Gastrocnemius medialis (tissue), 4 donors: ENCODE results near the gene MAP3K5. TPM values are rescaled to one million over a fixed set of nuclear protein-coding genes. Genes with fewer than 3 reads are reported as not detected.

Experiments used
- ATAC-seq, 2 donors: fragments of 150-250 bp; one replicate each; pipeline ENCODE4 v1.9.1; 2016
- DNase-seq, 2 donors: peaks; one replicate each; pipeline ENCODE4 v3.0.0-alpha.2; 2019
- H3K27ac ChIP-seq, 4 donors: fragments of 200-600 bp; sonication (generic); 1 replicate in 1 of 4; 2 replicates in 3 of 4; pipeline ENCODE4 v1.5.1; 2016 to 2018; ENCODE audit warnings: mild to moderate bottlenecking in 2 of 4, moderate library complexity in 1 of 4
- H3K27me3 ChIP-seq, 3 donors: fragments of 200-600 bp; sonication (generic) in 2 of 3; 1 replicate in 1 of 3; 2 replicates in 2 of 3; pipeline versions ENCODE4 v1.5.1 to v1.6.0; 2016 to 2019; ENCODE audit warnings: mild to moderate bottlenecking in 1 of 3, moderate library complexity in 1 of 3
- H3K36me3 ChIP-seq, 2 donors: fragments of 200-600 bp; sonication (generic) in 1 of 2; one replicate each; pipeline ENCODE4 v1.5.1; 2017 to 2018
- H3K4me1 ChIP-seq, 2 donors: fragments of 200-600 bp; sonication (generic) in 1 of 2; one replicate each; pipeline ENCODE4 v1.5.1; 2016 to 2017; ENCODE audit warnings: mild to moderate bottlenecking in 2 of 2
- H3K4me3 ChIP-seq, 4 donors: fragments of 200-600 bp; sonication (generic) in 3 of 4; 1 replicate in 1 of 4; 2 replicates in 3 of 4; pipeline ENCODE4 v1.5.1; 2016 to 2019; ENCODE audit warnings: mild to moderate bottlenecking in 2 of 4
- H3K9me3 ChIP-seq, 3 donors: fragments of 200-600 bp; sonication (generic) in 2 of 3; 1 replicate in 1 of 3; 2 replicates in 2 of 3; pipeline ENCODE4 v1.5.1; 2016 to 2019
- CTCF ChIP-seq, 5 experiments: fragments of 450-650 bp in 3 of 5; fragments of 200-600 bp in 2 of 5; sonication (generic) in 2 of 5; IDR thresholded peaks in 4 of 5; conservative IDR thresholded peaks in 1 of 5; 1 replicate in 4 of 5; 2 replicates in 1 of 5; pipeline ENCODE4 v1.5.1; 2016 to 2019; ENCODE audit warnings: antibody characterized with exemption in 5 of 5, mild to moderate bottlenecking in 3 of 5, moderate library complexity in 3 of 5
- POLR2A ChIP-seq, 2 donors: fragments of 450-650 bp; IDR thresholded peaks; one replicate each; pipeline ENCODE4 v1.6.1; 2017; ENCODE audit warnings: antibody characterized with exemption in 2 of 2, mild to moderate bottlenecking in 2 of 2, moderate library complexity in 2 of 2
- in situ Hi-C, 4 donors: fragments of 200-750 bp; cut with MboI; loops; one replicate each; pipeline versions ENCODE4 v1.15.0 to v1.8.0; 2017; ENCODE audit warnings: low sequenced_read_pairs in 4 of 4
- intact Hi-C: fragments of 100-400 bp; cut with DNase I; formaldehyde crosslinking; loops from one replicate; pipeline ENCODE4 v1.15.1; 2023; ENCODE audit warnings: low total_unique reads
- total RNA-seq, 4 donors: library from RNA; depleted of rRNA; stranded (reverse); fragments of >200 nt; gene quantifications; one replicate each; pipeline versions ENCODE4 v1.1.0 to v1.2.3, GENCODE V29; 2016

MAP3K5 gene
- total RNA-seq, 4 donors from 2014 or later, result 2.9 to 46.9 (median 4.9) TPM

- no peaks in the 10 kb centered on the region for H3K4me1 ChIP-seq
- no peak for ATAC-seq
- H3K36me3 ChIP-seq, result no peaks in the 10 kb centered on the region
- no peak overlapping the region for H3K27ac ChIP-seq
- intact Hi-C loops, result no loop called here
- in situ Hi-C loops, result no loop called here
- H3K4me3 ChIP-seq, result no peak overlapping the region
- TF ChIP-seq CTCF (IDR thresholded peaks at IDR 0.05 in 4 of 5, conservative IDR thresholded peaks at IDR 0.05 in 1 of 5), result no peak
- TF ChIP-seq POLR2A (IDR thresholded peaks at IDR 0.05), result no peak
- H3K27me3 ChIP-seq, result no peaks in the 10 kb centered on the region
- H3K9me3 ChIP-seq, result no peaks in the 10 kb centered on the region
- no peak for DNase-seq
Measured at GRCh38 chr6:136677822-136678221, 114.5 kb downstream of the MAP3K5 start.

GRCh38 chr6:136677344-136677743 lies 114.9 kb downstream of the MAP3K5 start:
- intact Hi-C loops (no loop called here), in situ Hi-C loops (no loop called here)
- DNase-seq, result no peak
- no peaks in the 10 kb centered on the region for H3K27me3 ChIP-seq
- no peak for ATAC-seq
- H3K4me1 ChIP-seq, result no peaks in the 10 kb centered on the region
- TF ChIP-seq CTCF (IDR thresholded peaks at IDR 0.05 in 4 of 5, conservative IDR thresholded peaks at IDR 0.05 in 1 of 5) (no peak), POLR2A (IDR thresholded peaks at IDR 0.05) (no peak)
- no peak overlapping the region for H3K27ac ChIP-seq
- H3K9me3 ChIP-seq, result no peaks in the 10 kb centered on the region
- no peaks in the 10 kb centered on the region for H3K36me3 ChIP-seq
- H3K4me3 ChIP-seq, result no peak overlapping the region

DNA sequence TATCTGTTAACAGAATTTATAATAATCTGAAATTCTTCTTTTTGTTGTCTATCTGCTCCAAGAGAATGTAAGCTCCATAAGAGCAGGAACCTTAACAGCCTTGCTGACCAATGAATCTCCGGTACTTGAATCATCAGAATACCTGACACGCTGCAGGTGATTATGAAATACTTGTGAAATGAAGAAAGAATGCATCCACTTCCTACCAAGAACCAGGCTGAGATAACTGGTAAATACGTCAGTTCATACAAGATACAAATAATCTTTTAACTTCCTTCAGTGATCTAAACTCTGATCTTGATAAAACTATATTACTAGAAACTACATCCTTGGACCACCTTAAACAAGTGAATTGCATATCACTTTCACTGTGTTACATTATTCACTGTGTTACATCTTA lies 116.2 kb downstream of the MAP3K5 start:
- Histone ChIP-seq H3K27ac (no peak overlapping the region), H3K36me3 (no peaks in the 10 kb centered on the region), H3K4me1 (no peaks in the 10 kb centered on the region), H3K4me3 (no peak overlapping the region), H3K9me3 (no peaks in the 10 kb centered on the region), H3K27me3 (no peaks in the 10 kb centered on the region)
- in situ Hi-C loops (no loop called here), intact Hi-C loops (no loop called here)
- ATAC-seq (no peak), DNase-seq (no peak)
- no peak for TF ChIP-seq POLR2A (IDR thresholded peaks at IDR 0.05)
- no peak for TF ChIP-seq CTCF (IDR thresholded peaks at IDR 0.05 in 4 of 5, conservative IDR thresholded peaks at IDR 0.05 in 1 of 5)

- Histone ChIP-seq H3K9me3 (no peaks in the 10 kb centered on the region), H3K36me3 (no peaks in the 10 kb centered on the region), H3K4me1 (no peaks in the 10 kb centered on the region), H3K27me3 (no peaks in the 10 kb centered on the region), H3K4me3 (no peak overlapping the region), H3K27ac (no peak overlapping the region)
- in situ Hi-C loops (no loop called here), intact Hi-C loops (no loop called here)
- TF ChIP-seq CTCF (IDR thresholded peaks at IDR 0.05 in 4 of 5, conservative IDR thresholded peaks at IDR 0.05 in 1 of 5) (no peak), POLR2A (IDR thresholded peaks at IDR 0.05) (no peak)
- no peak for ATAC-seq
- no peak for DNase-seq
Measured at GRCh38 chr6:136673571-136673970, 118.7 kb downstream of the MAP3K5 start.

GRCh38 chr6:136672144-136672543 lies 120.1 kb downstream of the MAP3K5 start:
- H3K27ac ChIP-seq, result no peak overlapping the region
- ATAC-seq, result no peak
- H3K36me3 ChIP-seq, result no peaks in the 10 kb centered on the region
- TF ChIP-seq CTCF (IDR thresholded peaks at IDR 0.05 in 4 of 5, conservative IDR thresholded peaks at IDR 0.05 in 1 of 5) (no peak), POLR2A (IDR thresholded peaks at IDR 0.05) (no peak)
- H3K9me3 ChIP-seq, result no peaks in the 10 kb centered on the region
- H3K27me3 ChIP-seq, result no peaks in the 10 kb centered on the region
- H3K4me3 ChIP-seq, result no peak overlapping the region
- no peaks in the 10 kb centered on the region for H3K4me1 ChIP-seq
- in situ Hi-C loops, result no loop called here
- intact Hi-C loops, result no loop called here
- DNase-seq, result no peak
